Middle frontal gyrus (tissue), 1 donor: ENCODE data around the gene SUPT6H.

ENCODE experiments used
- DNase-seq: peaks from one replicate; pipeline ENCODE4 v3.0.0-alpha.2; 2015; ENCODE audit warnings: low spot score; ENCODE audit errors: extremely low spot score

Gene SUPT6H

DNA sequence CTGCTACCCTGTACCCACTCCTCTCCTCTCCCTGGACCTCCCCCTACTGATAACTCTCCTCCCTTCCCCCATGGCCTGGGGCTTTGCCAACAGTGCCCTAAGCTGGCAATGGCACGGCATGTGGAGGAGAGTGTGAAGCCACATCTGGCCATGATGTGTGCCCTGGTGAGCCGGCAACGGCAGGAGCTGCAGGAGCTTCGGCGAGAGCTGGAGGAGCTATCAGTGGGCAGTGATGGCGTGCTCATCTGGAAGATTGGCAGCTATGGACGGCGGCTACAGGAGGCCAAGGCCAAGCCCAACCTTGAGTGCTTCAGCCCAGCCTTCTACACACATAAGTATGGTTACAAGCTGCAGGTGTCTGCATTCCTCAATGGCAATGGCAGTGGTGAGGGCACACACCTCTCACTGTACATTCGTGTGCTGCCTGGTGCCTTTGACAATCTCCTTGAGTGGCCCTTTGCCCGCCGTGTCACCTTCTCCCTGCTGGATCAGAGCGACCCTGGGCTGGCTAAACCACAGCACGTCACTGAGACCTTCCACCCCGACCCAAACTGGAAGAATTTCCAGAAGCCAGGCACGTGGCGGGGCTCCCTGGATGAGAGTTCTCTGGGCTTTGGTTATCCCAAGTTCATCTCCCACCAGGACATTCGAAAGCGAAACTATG is 87.0 kb downstream of the SUPT6H start:
- DNase-seq = no peak

GRCh38 chr17:28749516-28750177 is 87.6 kb downstream of the SUPT6H start:
- DNase-seq = no peak

- DNase-seq = peak; percentile 88
Observed at GRCh38 chr17:28750178-28751047, 88.4 kb downstream of the SUPT6H start.

GRCh38 chr17:28751600-28752366 is 89.8 kb downstream of the SUPT6H start:
- DNase-seq = no peak
